NCI-H1105 (cell line): ENCODE results near the gene ONECUT3.
"Not testable (repeated sequence)": the region's sequence is repeated elsewhere in the genome, so short reads cannot be mapped to it uniquely, and the experiment has no call there.

ENCODE experiments used
- DNase-seq: peaks from one replicate; lab custom pipeline; 2025; lab: John Stamatoyannopoulos, UW

The ONECUT3 gene

GRCh38 chr19:1755467-1756171 lies 2.3 kb downstream of the ONECUT3 start:
- DNase-seq, result no peak

GRCh38 chr19:1756264-1756663 lies 3.0 kb downstream of the ONECUT3 start:
- no peak for DNase-seq

- DNase-seq, result no peak
These were observed 3.6 kb downstream of the ONECUT3 start for GRCh38 chr19:1756705-1757465.

GRCh38 chr19:1757468-1758230 lies 4.3 kb downstream of the ONECUT3 start:
- no peak for DNase-seq

- DNase-seq, result no peak
These were observed 4.9 kb downstream of the ONECUT3 start for GRCh38 chr19:1758231-1758577.

GRCh38 chr19:1758959-1759903 lies 5.9 kb downstream of the ONECUT3 start:
- no peak for DNase-seq

- no peak for DNase-seq
These were observed 6.7 kb downstream of the ONECUT3 start for GRCh38 chr19:1760020-1760419.

- not testable (repeated sequence) for DNase-seq
These were observed 7.7 kb downstream of the ONECUT3 start for GRCh38 chr19:1760786-1761527.

- DNase-seq, result no peak
These were observed 8.4 kb downstream of the ONECUT3 start for GRCh38 chr19:1761528-1762242.

GRCh38 chr19:1762243-1763117 lies 9.2 kb downstream of the ONECUT3 start:
- DNase-seq, result no peak

- no peak for DNase-seq
These were observed 10.6 kb downstream of the ONECUT3 start for GRCh38 chr19:1763648-1764639.

- no peak for DNase-seq
These were observed 11.4 kb downstream of the ONECUT3 start for GRCh38 chr19:1764729-1765128.

GRCh38 chr19:1765232-1765903 lies 12.1 kb downstream of the ONECUT3 start:
- DNase-seq, result no peak

GRCh38 chr19:1765904-1766799 lies 12.8 kb downstream of the ONECUT3 start:
- DNase-seq, result no peak

- no peak for DNase-seq
These were observed 13.6 kb downstream of the ONECUT3 start for GRCh38 chr19:1766800-1767352.

- no peak for DNase-seq
These were observed 14.2 kb downstream of the ONECUT3 start for GRCh38 chr19:1767464-1767933.
